ENCODE measurements around the gene TRAPPC11. TPM values are rescaled to one million over a fixed set of nuclear protein-coding genes. Genes with fewer than 3 reads are reported as not detected.

TRAPPC11 gene
- total and polyA plus RNA-seq, 2 of the 4 experiments (the other 2 are of a cell fraction): 25.3 to 56.8 TPM

- no peak overlapping the region for H3K4me3 ChIP-seq (ENCODE audit: insufficient read depth, low read depth, low read length)
- DNase-seq (no peak), ATAC-seq (ENCODE audit: low read depth) (no peak)
- H2AK5ac ChIP-seq (ENCODE audit: low read depth, low read length): no peak overlapping the region
- no peak overlapping the region for H4K8ac ChIP-seq (ENCODE audit: low read depth in 2 of 2, low read length in 2 of 2)
- no peak overlapping the region for H3K18ac ChIP-seq (ENCODE audit: low read depth, low read length)
- H2AFZ ChIP-seq (replicated peaks; ENCODE audit: low read length, poor library complexity): no peak overlapping the region
- H3K9me3 ChIP-seq (ENCODE audit: control insufficient read depth, insufficient read depth, low read length): no peaks in the 10 kb centered on the region
- H2BK120ac ChIP-seq (ENCODE audit: low read depth, low read length): no peak overlapping the region
- no peaks in the 10 kb centered on the region for H3K9me1 ChIP-seq (ENCODE audit: insufficient read depth, low read length)
- dilution Hi-C loops (cut with HindIII; ENCODE audit: low sequenced_read_pairs, unreplicated experiment): no loop called here
- no peak overlapping the region for H2BK20ac ChIP-seq (ENCODE audit: low read depth, low read length)
- intact Hi-C loops (cut with micrococcal nuclease): no loop called here
- CTCF ChIA-PET: no interaction called here
- no peak for TF ChIP-seq RCOR1 (IDR thresholded peaks at IDR 0.05; ENCODE audit: insufficient replicate concordance, low read length)
- no peak for TF ChIP-seq RAD21 (IDR thresholded peaks at IDR 0.05; ENCODE audit: low read length)
- no peak for TF ChIP-seq RFX5 (IDR thresholded peaks at IDR 0.05; ENCODE audit: low read depth, low read length)
- TF ChIP-seq SMC3 (IDR thresholded peaks at IDR 0.05; ENCODE audit: low read depth, low read length): no peak
- no peak for TF ChIP-seq POLR2A (IDR thresholded peaks at IDR 0.05; ENCODE audit: low read depth, low read length)
- no peak for TF ChIP-seq FOS (IDR thresholded peaks at IDR 0.05; ENCODE audit: low read depth, low read length)
- TF ChIP-seq CTCF (conservative IDR thresholded peaks at IDR 0.05; ENCODE audit: low read depth, low read length): no peak
- no peak for TF ChIP-seq CHD1 (IDR thresholded peaks at IDR 0.05; ENCODE audit: low read depth, low read length)
- TF ChIP-seq USF2 (IDR thresholded peaks at IDR 0.05; ENCODE audit: low read depth, low read length): no peak
- no peak for TF ChIP-seq MAFK (IDR thresholded peaks at IDR 0.05; ENCODE audit: low read depth, low read length)
- no peak overlapping the region for H2AK9ac ChIP-seq (replicated peaks; ENCODE audit: low read depth, low read length, poor library complexity)
- no peak overlapping the region for H4K91ac ChIP-seq (ENCODE audit: insufficient read depth, low read depth, low read length)
- H4K5ac ChIP-seq (ENCODE audit: low read depth, low read length): no peak overlapping the region
- no peak overlapping the region for H3K56ac ChIP-seq (ENCODE audit: extremely low read depth, insufficient read depth, low read length)
- H2BK15ac ChIP-seq (ENCODE audit: low read depth, low read length): no peak overlapping the region
- no TSS peak for BruUV-seq (replicated peaks)
- no peaks in the 10 kb centered on the region for H3K27me3 ChIP-seq (ENCODE audit: control insufficient read depth, insufficient read depth, low read length)
- H3K14ac ChIP-seq (replicated peaks; ENCODE audit: low read depth, low read length): no peak overlapping the region
- H3K9ac ChIP-seq (ENCODE audit: low read depth, low read length): no peak overlapping the region
- H3K36me3 ChIP-seq (ENCODE audit: control insufficient read depth, insufficient read depth, low read length): peaks cover 24% of the 10 kb centered on the region
- H4K20me1 ChIP-seq (ENCODE audit: insufficient read depth, low read length): no peaks in the 10 kb centered on the region
- POLR2A ChIA-PET (ENCODE audit: unreplicated experiment): no interaction called here
- no peaks in the 10 kb centered on the region for H3K4me1 ChIP-seq (ENCODE audit: control insufficient read depth, insufficient read depth, low read length)
- no peak overlapping the region for H3K23ac ChIP-seq (ENCODE audit: low read depth, low read length)
- in situ Hi-C loops (cut with MboI; ENCODE audit: low sequenced_read_pairs): no loop called here
- H3K4ac ChIP-seq (ENCODE audit: low read depth, low read length): no peak overlapping the region
- no peak overlapping the region for H3K27ac ChIP-seq (ENCODE audit: insufficient read depth, low read length)
- H3K4me2 ChIP-seq (ENCODE audit: low read depth, low read length): no peak overlapping the region
- no peak overlapping the region for H2BK5ac ChIP-seq (ENCODE audit: low read depth, low read length, poor library complexity, severe bottlenecking)
- 100% methylated on average over 1 of the region's 1 CpG; no CpG with 5 or more reads in 1 of the 2 experiments for WGBS, 2 experiments (ENCODE audit: extremely low coverage in 2 of 2, insufficient read length in 1 of 2)
- peaks cover 14 to 25% of the 10 kb centered on the region in 2 experiments for H3K79me1 ChIP-seq (ENCODE audit: low read depth in 1 of 2, low read length in 2 of 2)
These were observed 7.0 kb downstream of the TRAPPC11 start for GRCh38 chr4:183666088-183666487.
